Liver (tissue), 3 donors: ENCODE measurements around the gene TERT.

Experiments
- ATF3 ChIP-seq: IDR thresholded peaks from 2 replicates; pipeline ENCODE4 v1.6.1; 2016; ENCODE audit warnings: antibody characterized with exemption
- CTCF ChIP-seq: fragments of 150-350 bp; IDR thresholded peaks from 2 replicates; pipeline ENCODE4 v1.5.1; 2017; ENCODE audit warnings: improper control_type of control experiment, low read depth, low read length; ENCODE audit not compliant: missing input control
- EGR1 ChIP-seq, 2 donors: IDR thresholded peaks; 2 replicates each; pipeline ENCODE4 v1.6.1; 2016 to 2018; ENCODE audit warnings: antibody characterized with exemption in 2 of 2, low read depth in 2 of 2
- GABPA ChIP-seq, 2 donors: IDR thresholded peaks in 1 of 2; conservative IDR thresholded peaks in 1 of 2; 2 replicates each; pipeline ENCODE4 v1.6.1; 2016; ENCODE audit warnings: antibody characterized with exemption in 2 of 2, mild to moderate bottlenecking in 1 of 2, moderate library complexity in 1 of 2
- JUND ChIP-seq, 2 donors: IDR thresholded peaks; 2 replicates each; pipeline ENCODE4 v1.6.1; 2016; ENCODE audit warnings: antibody characterized with exemption in 2 of 2
- MAX ChIP-seq: IDR thresholded peaks from 2 replicates; pipeline ENCODE4 v1.6.1; 2016; ENCODE audit warnings: antibody characterized with exemption
- RAD21 ChIP-seq, 2 donors: IDR thresholded peaks; 2 replicates each; pipeline ENCODE4 v1.6.1; 2016; ENCODE audit warnings: antibody characterized with exemption in 2 of 2, mild to moderate bottlenecking in 2 of 2
- SP1 ChIP-seq: IDR thresholded peaks from 2 replicates; pipeline ENCODE4 v1.6.1; 2018; ENCODE audit warnings: antibody characterized with exemption, mild to moderate bottlenecking
- TAF1 ChIP-seq: conservative IDR thresholded peaks from 2 replicates; pipeline ENCODE4 v1.6.1; 2016; ENCODE audit warnings: antibody characterized with exemption, mild to moderate bottlenecking
- YY1 ChIP-seq: IDR thresholded peaks from 2 replicates; pipeline ENCODE4 v1.6.1; 2016; ENCODE audit warnings: antibody characterized with exemption, mild to moderate bottlenecking
- donor health status: healthy.
- donor health status: healthy.

DNA sequence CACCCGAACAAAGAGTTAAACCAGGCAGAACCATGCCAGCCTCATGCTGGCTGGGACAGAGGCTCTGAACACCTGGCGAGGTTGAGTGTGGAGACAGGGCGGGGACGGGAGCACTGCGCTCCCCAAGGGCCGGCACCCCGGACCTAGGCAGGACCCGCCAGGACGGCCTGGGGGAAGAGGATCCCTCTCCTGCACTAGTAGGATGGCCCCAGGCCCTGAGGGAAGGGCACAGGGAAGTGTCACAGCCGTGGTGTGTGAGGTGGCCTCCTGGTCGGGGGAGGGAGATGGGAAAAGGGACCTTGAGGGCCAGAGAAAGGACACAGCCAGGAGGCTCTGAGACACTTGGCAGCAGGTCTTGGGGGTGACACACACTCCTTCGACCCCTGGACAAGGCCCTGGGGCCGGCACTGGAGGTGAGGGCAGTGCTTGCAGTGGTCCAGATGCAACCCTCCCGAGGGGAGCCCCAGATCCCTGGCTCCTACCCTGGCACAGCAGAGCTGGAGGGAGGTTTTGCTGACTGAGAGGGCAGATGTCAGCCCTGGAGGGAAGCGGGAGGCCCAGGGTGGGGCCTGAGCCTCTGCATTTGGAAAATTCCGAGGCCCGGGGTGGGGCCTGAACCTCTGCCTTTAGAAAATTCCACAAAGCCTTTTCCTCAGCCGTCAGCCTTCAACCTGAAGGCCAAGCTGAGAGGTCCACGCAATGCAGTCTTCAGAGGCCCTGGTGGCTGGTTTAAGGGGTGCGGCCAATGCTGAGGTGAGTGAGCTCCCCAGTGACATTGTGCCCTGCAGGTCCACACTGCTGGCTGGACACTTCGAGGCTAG is 24.8 kb upstream of the TERT start:
- TF ChIP-seq CTCF (no peak), TAF1 (no peak), ATF3 (no peak), RAD21 (IDR thresholded peaks at IDR 0.05) (no peak), JUND (IDR thresholded peaks at IDR 0.05) (no peak), SP1 (no peak), MAX (no peak), YY1 (no peak), EGR1 (IDR thresholded peaks at IDR 0.05; ENCODE audit: low read depth in 2 of 2) (no peak), GABPA (IDR thresholded peaks at IDR 0.05 in 1 of 2, conservative IDR thresholded peaks at IDR 0.05 in 1 of 2) (no peak)
